ENCODE data around the gene GRIK5. TPM values are rescaled to one million over a fixed set of nuclear protein-coding genes. Genes with fewer than 3 reads are reported as not detected.
"Not testable (repeated sequence)": the region's sequence is repeated elsewhere in the genome, so short reads cannot be mapped to it uniquely, and the experiment has no call there.

Gene GRIK5
- total RNA-seq, 1 donor: not detected

- DNase-seq (ENCODE audit: low read depth): no peak
- H3K4me3 ChIP-seq (ENCODE audit: low read depth, low read length): no peak overlapping the region
- no peak for TF ChIP-seq CTCF (IDR thresholded peaks at IDR 0.05; ENCODE audit: insufficient read depth, low read depth, low read length)
Measured at GRCh38 chr19:42105368-42105767, 35.4 kb upstream of the GRIK5 start.

- TF ChIP-seq CTCF (IDR thresholded peaks at IDR 0.05; ENCODE audit: insufficient read depth, low read depth, low read length): no peak
- DNase-seq (ENCODE audit: low read depth): no peak
- H3K4me3 ChIP-seq (ENCODE audit: low read depth, low read length): no peak overlapping the region
Measured at GRCh38 chr19:42102877-42103276, 32.9 kb upstream of the GRIK5 start.

GRCh38 chr19:42100241-42100640 is 30.2 kb upstream of the GRIK5 start:
- DNase-seq (ENCODE audit: low read depth); H3K4me3 ChIP-seq (ENCODE audit: low read depth, low read length): not testable (repeated sequence)

GRCh38 chr19:42099336-42099925 is 29.4 kb upstream of the GRIK5 start:
- TF ChIP-seq CTCF (IDR thresholded peaks at IDR 0.05; ENCODE audit: insufficient read depth, low read depth, low read length): no peak
- H3K4me3 ChIP-seq (ENCODE audit: low read depth, low read length): no peak overlapping the region
- DNase-seq (ENCODE audit: low read depth): no peak

- no peak overlapping the region for H3K4me3 ChIP-seq (ENCODE audit: low read depth, low read length)
- TF ChIP-seq CTCF (IDR thresholded peaks at IDR 0.05; ENCODE audit: insufficient read depth, low read depth, low read length): no peak
- no peak for DNase-seq (ENCODE audit: low read depth)
Measured at GRCh38 chr19:42098781-42099180, 28.8 kb upstream of the GRIK5 start.

- DNase-seq (ENCODE audit: low read depth): no peak
- TF ChIP-seq CTCF (IDR thresholded peaks at IDR 0.05; ENCODE audit: insufficient read depth, low read depth, low read length): no peak
- H3K4me3 ChIP-seq (ENCODE audit: low read depth, low read length): no peak overlapping the region
Measured at GRCh38 chr19:42097461-42097860, 27.5 kb upstream of the GRIK5 start.

- DNase-seq (ENCODE audit: low read depth): no peak
- no peak overlapping the region for H3K4me3 ChIP-seq (ENCODE audit: low read depth, low read length)
- TF ChIP-seq CTCF (IDR thresholded peaks at IDR 0.05; ENCODE audit: insufficient read depth, low read depth, low read length): no peak
Measured at GRCh38 chr19:42096255-42096837, 26.3 kb upstream of the GRIK5 start.

All from fibroblast of villous mesenchyme (primary cell).